GM23338 (cell line): ENCODE data around the gene SNAPC3. TPM values are rescaled to one million over a fixed set of nuclear protein-coding genes. Genes with fewer than 3 reads are reported as not detected.

Experiments
- ATAC-seq: fragments of 200-7000 bp; cut with Tn5 transposase; 3 replicates; pipeline ENCODE4 v1.9.1; 2020
- DNase-seq: peaks from one replicate; pipeline ENCODE4 v3.0.0-alpha.2; 2015; ENCODE audit warnings: low spot score
- H2AFZ ChIP-seq: fragments of 200-600 bp; sonication (generic); 2 replicates; pipeline ENCODE4 v1.8.0; 2016; ENCODE audit warnings: antibody characterized with exemption, mild to moderate bottlenecking, moderate library complexity
- H3F3A ChIP-seq: fragments of 200-600 bp; sonication (generic); replicated peaks from 2 replicates; pipeline ENCODE4 v1.8.0; 2017; ENCODE audit warnings: antibody characterized with exemption, mixed run types, low read depth
- H3K27ac ChIP-seq: fragments of 200-600 bp; sonication (generic); 2 replicates; pipeline ENCODE4 v1.6.1; 2016; ENCODE audit warnings: low read depth
- H3K27me3 ChIP-seq: fragments of 200-600 bp; sonication (generic); 2 replicates; pipeline ENCODE4 v1.8.0; 2016; ENCODE audit warnings: mild to moderate bottlenecking, mixed run types, moderate library complexity; ENCODE audit not compliant: insufficient read depth
- H3K36me3 ChIP-seq: fragments of 200-600 bp; sonication (generic); 2 replicates; pipeline ENCODE4 v1.8.0; 2016; ENCODE audit warnings: mild to moderate bottlenecking; ENCODE audit not compliant: insufficient read depth
- H3K4me1 ChIP-seq: fragments of 200-600 bp; sonication (generic); 2 replicates; pipeline ENCODE4 v1.8.0; 2016; ENCODE audit warnings: mild to moderate bottlenecking, moderate library complexity; ENCODE audit not compliant: insufficient read depth
- H3K4me2 ChIP-seq: fragments of 200-600 bp; sonication (generic); 2 replicates; pipeline ENCODE4 v1.7.1; 2017; ENCODE audit warnings: mixed run types
- H3K4me3 ChIP-seq: fragments of 200-600 bp; sonication (generic); 2 replicates; pipeline ENCODE4 v1.6.1; 2016; ENCODE audit warnings: mixed run types
- H3K79me2 ChIP-seq: fragments of 200-600 bp; sonication (generic); replicated peaks from 2 replicates; pipeline ENCODE4 v1.8.0; 2017; ENCODE audit warnings: mild to moderate bottlenecking; ENCODE audit not compliant: insufficient read depth
- H3K9me2 ChIP-seq: fragments of 200-600 bp; sonication (generic); 2 replicates; pipeline ENCODE4 v1.8.0; 2017; ENCODE audit not compliant: insufficient read depth
- H4K20me1 ChIP-seq: fragments of 200-600 bp; sonication (generic); replicated peaks from 2 replicates; pipeline ENCODE4 v1.8.0; 2017; ENCODE audit warnings: mild to moderate bottlenecking; ENCODE audit not compliant: insufficient read depth
- H3K27ac Mint-ChIP-seq: 2 replicates; pipeline ENCODE4 v1.8.0; 2020; ENCODE audit warnings: inconsistent platforms, mild to moderate bottlenecking, moderate library complexity, mixed read lengths
- H3K27me3 Mint-ChIP-seq: 3 replicates; pipeline ENCODE4 v1.8.0; 2022; ENCODE audit warnings: low read depth, mild to moderate bottlenecking, moderate library complexity, mixed read lengths, inconsistent platforms; ENCODE audit not compliant: insufficient read depth, poor library complexity
- H3K36me3 Mint-ChIP-seq: 3 replicates; pipeline ENCODE4 v1.8.0; 2021; ENCODE audit warnings: low read depth, mild to moderate bottlenecking, inconsistent platforms, moderate library complexity, mixed read lengths
- H3K4me1 Mint-ChIP-seq: 3 replicates; pipeline ENCODE4 v1.8.0; 2020; ENCODE audit warnings: mild to moderate bottlenecking, inconsistent platforms, mixed read lengths
- H3K4me3 Mint-ChIP-seq: 3 replicates; pipeline ENCODE4 v1.8.0; 2021; ENCODE audit warnings: moderate library complexity, mild to moderate bottlenecking, inconsistent platforms, mixed read lengths
- H3K9me3 Mint-ChIP-seq: 3 replicates; pipeline ENCODE4 v1.8.0; 2020; ENCODE audit warnings: moderate library complexity, mild to moderate bottlenecking, inconsistent platforms, mixed read lengths
- EZH2 ChIP-seq: fragments of 200-600 bp; sonication (generic); IDR thresholded peaks from one replicate; pipeline ENCODE4 v1.8.0; 2017; ENCODE audit warnings: antibody characterized with exemption, mild to moderate bottlenecking, low read depth; ENCODE audit not compliant: unreplicated experiment
- EZH2phosphoT487 ChIP-seq: fragments of 200-600 bp; sonication (generic); IDR thresholded peaks from one replicate; pipeline ENCODE4 v1.8.1; 2018; ENCODE audit warnings: antibody characterized with exemption; ENCODE audit not compliant: unreplicated experiment
- NANOG ChIP-seq: IDR thresholded peaks from 2 replicates; pipeline ENCODE4 v1.6.1; 2016; ENCODE audit warnings: antibody characterized with exemption, borderline replicate concordance
- STAT1 ChIP-seq: IDR thresholded peaks from one replicate; pipeline ENCODE4 v1.6.1; 2016; ENCODE audit warnings: antibody characterized with exemption; ENCODE audit not compliant: unreplicated experiment
- ZNF114 ChIP-seq: fragments of 250-450 bp; sonication (Bioruptor Pico); IDR thresholded peaks from 2 replicates; pipeline ENCODE4 v1.5.0; 2020; ENCODE audit warnings: mild to moderate bottlenecking, moderate library complexity
- ZNF462 ChIP-seq: fragments of 250-450 bp; sonication (Bioruptor Pico); IDR thresholded peaks from 2 replicates; pipeline ENCODE4 v1.5.0; 2020; ENCODE audit warnings: mild to moderate bottlenecking, moderate library complexity
- polyA plus RNA-seq: library from polyadenylated mRNA; unstranded; fragments of >200 nt; fragmentation: Nextera tagmentation; extraction: Ambion mirVana; gene quantifications from 2 replicates; pipeline ENCODE4 v1.2.1, GENCODE V29; 2016
- total RNA-seq: library from RNA; depleted of rRNA; stranded (reverse); fragments of >200 nt; shearing (Covaris generic); gene quantifications from 2 replicates; pipeline ENCODE4 v1.2.3, GENCODE V29; 2014
- TF ChIP-seq, protein P1 (sequence below): IDR thresholded peaks from one replicate; pipeline ENCODE4 v1.6.1; 2018; ENCODE audit warnings: antibody characterized with exemption; ENCODE audit not compliant: unreplicated experiment
- TF ChIP-seq, protein P2 (sequence below), 2 experiments: fragments of 200-600 bp in 1 of 2; sonication (generic) in 1 of 2; conservative IDR thresholded peaks; 2 replicates each; pipeline versions ENCODE4 v1.5.1 to v1.6.1; 2016 to 2017; ENCODE audit warnings: antibody characterized with exemption in 2 of 2, low read depth in 2 of 2, mild to moderate bottlenecking in 2 of 2, moderate library complexity in 1 of 2

The SNAPC3 gene
- total and polyA plus RNA-seq, 2 experiments from 2014 or later, result 20.9 to 35.2 TPM

DNA sequence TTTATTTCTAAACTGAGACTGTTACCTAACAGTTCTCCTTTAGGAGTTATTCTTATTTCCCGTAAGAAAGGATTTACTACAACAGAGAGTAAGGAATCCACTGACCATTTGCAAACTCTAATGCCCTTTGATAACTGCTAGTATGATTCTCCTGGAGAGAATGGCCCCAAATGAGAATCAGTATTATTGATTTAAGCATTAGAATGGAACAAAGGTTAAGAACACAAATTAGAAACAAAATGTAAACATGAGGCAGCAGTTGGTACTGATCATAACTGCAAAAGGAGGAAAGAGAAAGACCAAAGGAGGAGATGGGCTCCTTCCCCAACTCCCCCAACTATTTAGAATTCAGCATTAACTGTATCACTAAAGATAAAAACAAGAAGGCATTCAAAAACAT is 57.4 kb downstream of the SNAPC3 start (continued):
- TF ChIP-seq ZNF462 (CRISPR knock-in tag) (no peak), NANOG (no peak), ZNF114 (CRISPR knock-in tag) (no peak)
- TF ChIP-seq, protein P1, sequence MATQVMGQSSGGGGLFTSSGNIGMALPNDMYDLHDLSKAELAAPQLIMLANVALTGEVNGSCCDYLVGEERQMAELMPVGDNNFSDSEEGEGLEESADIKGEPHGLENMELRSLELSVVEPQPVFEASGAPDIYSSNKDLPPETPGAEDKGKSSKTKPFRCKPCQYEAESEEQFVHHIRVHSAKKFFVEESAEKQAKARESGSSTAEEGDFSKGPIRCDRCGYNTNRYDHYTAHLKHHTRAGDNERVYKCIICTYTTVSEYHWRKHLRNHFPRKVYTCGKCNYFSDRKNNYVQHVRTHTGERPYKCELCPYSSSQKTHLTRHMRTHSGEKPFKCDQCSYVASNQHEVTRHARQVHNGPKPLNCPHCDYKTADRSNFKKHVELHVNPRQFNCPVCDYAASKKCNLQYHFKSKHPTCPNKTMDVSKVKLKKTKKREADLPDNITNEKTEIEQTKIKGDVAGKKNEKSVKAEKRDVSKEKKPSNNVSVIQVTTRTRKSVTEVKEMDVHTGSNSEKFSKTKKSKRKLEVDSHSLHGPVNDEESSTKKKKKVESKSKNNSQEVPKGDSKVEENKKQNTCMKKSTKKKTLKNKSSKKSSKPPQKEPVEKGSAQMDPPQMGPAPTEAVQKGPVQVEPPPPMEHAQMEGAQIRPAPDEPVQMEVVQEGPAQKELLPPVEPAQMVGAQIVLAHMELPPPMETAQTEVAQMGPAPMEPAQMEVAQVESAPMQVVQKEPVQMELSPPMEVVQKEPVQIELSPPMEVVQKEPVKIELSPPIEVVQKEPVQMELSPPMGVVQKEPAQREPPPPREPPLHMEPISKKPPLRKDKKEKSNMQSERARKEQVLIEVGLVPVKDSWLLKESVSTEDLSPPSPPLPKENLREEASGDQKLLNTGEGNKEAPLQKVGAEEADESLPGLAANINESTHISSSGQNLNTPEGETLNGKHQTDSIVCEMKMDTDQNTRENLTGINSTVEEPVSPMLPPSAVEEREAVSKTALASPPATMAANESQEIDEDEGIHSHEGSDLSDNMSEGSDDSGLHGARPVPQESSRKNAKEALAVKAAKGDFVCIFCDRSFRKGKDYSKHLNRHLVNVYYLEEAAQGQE, result no peak

GRCh38 chr9:15482146-15482545 is 59.5 kb downstream of the SNAPC3 start:
- H3K4me1 ChIP-seq, result 0 out of 2 replicates have a peak, but pooled peaks cover 8% of the 10 kb centered on the region
- H2AFZ ChIP-seq, result no peak overlapping the region
- H3K9me2 ChIP-seq, result no peaks in the 10 kb centered on the region
- Mint-ChIP-seq H3K27ac (no peak overlapping the region), H3K4me1 (peaks cover 11% of the 10 kb centered on the region; the same call in 2 of the 3 replicates), H3K4me3 (no peak overlapping the region), H3K36me3 (peaks cover 85% of the 10 kb centered on the region), H3K27me3 (no peaks in the 10 kb centered on the region), H3K9me3 (no peaks in the 10 kb centered on the region)
- DNase-seq (no peak), ATAC-seq (no peak)
- H4K20me1 ChIP-seq, result peaks cover 44% of the 10 kb centered on the region
- H3K4me2 ChIP-seq, result no peak overlapping the region
- H3K36me3 ChIP-seq, result peaks cover 55% of the 10 kb centered on the region
- no peaks in the 10 kb centered on the region for H3K27me3 ChIP-seq
- H3K79me2 ChIP-seq, result peaks cover 98% of the 10 kb centered on the region
- no peak overlapping the region for H3K4me3 ChIP-seq
- peaks cover 15% of the 10 kb centered on the region; the same call in 1 of the 2 replicates for H3F3A ChIP-seq
- H3K27ac ChIP-seq, result peak overlapping the region; percentile 47
- TF ChIP-seq ZNF114 (CRISPR knock-in tag) (no peak), NANOG (no peak), STAT1 (no peak), EZH2 (no peak), EZH2phosphoT487 (no peak)
- TF ChIP-seq, protein P2, sequence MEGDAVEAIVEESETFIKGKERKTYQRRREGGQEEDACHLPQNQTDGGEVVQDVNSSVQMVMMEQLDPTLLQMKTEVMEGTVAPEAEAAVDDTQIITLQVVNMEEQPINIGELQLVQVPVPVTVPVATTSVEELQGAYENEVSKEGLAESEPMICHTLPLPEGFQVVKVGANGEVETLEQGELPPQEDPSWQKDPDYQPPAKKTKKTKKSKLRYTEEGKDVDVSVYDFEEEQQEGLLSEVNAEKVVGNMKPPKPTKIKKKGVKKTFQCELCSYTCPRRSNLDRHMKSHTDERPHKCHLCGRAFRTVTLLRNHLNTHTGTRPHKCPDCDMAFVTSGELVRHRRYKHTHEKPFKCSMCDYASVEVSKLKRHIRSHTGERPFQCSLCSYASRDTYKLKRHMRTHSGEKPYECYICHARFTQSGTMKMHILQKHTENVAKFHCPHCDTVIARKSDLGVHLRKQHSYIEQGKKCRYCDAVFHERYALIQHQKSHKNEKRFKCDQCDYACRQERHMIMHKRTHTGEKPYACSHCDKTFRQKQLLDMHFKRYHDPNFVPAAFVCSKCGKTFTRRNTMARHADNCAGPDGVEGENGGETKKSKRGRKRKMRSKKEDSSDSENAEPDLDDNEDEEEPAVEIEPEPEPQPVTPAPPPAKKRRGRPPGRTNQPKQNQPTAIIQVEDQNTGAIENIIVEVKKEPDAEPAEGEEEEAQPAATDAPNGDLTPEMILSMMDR (conservative IDR thresholded peaks at IDR 0.05; ENCODE audit: low read depth in 2 of 2), result no peak
- TF ChIP-seq, protein P1, result no peak
